ENCODE measurements around the gene TBRG4. TPM values are rescaled to one million over a fixed set of nuclear protein-coding genes. Genes with fewer than 3 reads are reported as not detected.

The TBRG4 gene
- total and polyA plus RNA-seq, 5 donors from 2014 or later = 42.6 to 54.3 (median 46.6) TPM

- peaks cover 56% of the 10 kb centered on the region for H3K36me3 Mint-ChIP-seq
- H3K9me3 Mint-ChIP-seq = no peaks in the 10 kb centered on the region
- H3K4me3 Mint-ChIP-seq = peak overlapping the region in 3 of 4 donors; percentile 5 to 75 (median 58)
- ATAC-seq (ENCODE audit: low read depth in 2 of 2) (no peak), DNase-seq (no peak)
- no peaks in the 10 kb centered on the region for H3K9me3 ChIP-seq (ENCODE audit: control insufficient read depth in 2 of 2, low read length in 2 of 2)
- H3K36me3 ChIP-seq (ENCODE audit: control insufficient read depth, insufficient read depth, low read length) = peaks cover 76% of the 10 kb centered on the region
- peak overlapping the region; percentile 1 to 79 (median 32) for H3K27ac Mint-ChIP-seq
- H3K4me3 ChIP-seq (ENCODE audit: low read depth, low read length) = peak overlapping the region; percentile 4
- peaks cover 30 to 92% (median 61%) of the 10 kb centered on the region in 4 donors for H3K4me1 Mint-ChIP-seq
- peaks cover 49% of the 10 kb centered on the region for H3K4me1 ChIP-seq (ENCODE audit: control insufficient read depth, insufficient read depth, low read length, poor library complexity, severe bottlenecking)
- H3K27ac ChIP-seq (ENCODE audit: insufficient read depth, low read length, poor library complexity, severe bottlenecking) = peak overlapping the region; percentile 41
- no peaks in the 10 kb centered on the region for H3K27me3 ChIP-seq (ENCODE audit: control insufficient read depth, insufficient read depth, low read length)
- H3K27me3 Mint-ChIP-seq = no peaks in the 10 kb centered on the region
These were observed 49.6 kb downstream of the TBRG4 start for GRCh38 chr7:45061806-45062425.

GRCh38 chr7:45061352-45061751 lies 50.1 kb downstream of the TBRG4 start:
- ATAC-seq (ENCODE audit: low read depth in 2 of 2) (no peak), DNase-seq (no peak)
- H3K27me3 Mint-ChIP-seq = no peaks in the 10 kb centered on the region
- Histone ChIP-seq H3K4me3 (ENCODE audit: low read depth, low read length) (peak overlapping the region; percentile 8), H3K27me3 (ENCODE audit: control insufficient read depth, insufficient read depth, low read length) (no peaks in the 10 kb centered on the region), H3K27ac (ENCODE audit: insufficient read depth, low read length, poor library complexity, severe bottlenecking) (peak overlapping the region; percentile 41), H3K36me3 (ENCODE audit: control insufficient read depth, insufficient read depth, low read length) (peaks cover 74% of the 10 kb centered on the region), H3K9me3 (ENCODE audit: control insufficient read depth in 2 of 2, low read length in 2 of 2) (no peaks in the 10 kb centered on the region), H3K4me1 (ENCODE audit: control insufficient read depth, insufficient read depth, low read length, poor library complexity, severe bottlenecking) (peaks cover 49% of the 10 kb centered on the region)
- no peaks in the 10 kb centered on the region for H3K9me3 Mint-ChIP-seq
- peaks cover 30 to 93% (median 63%) of the 10 kb centered on the region in 4 donors for H3K4me1 Mint-ChIP-seq
- peaks cover 57% of the 10 kb centered on the region for H3K36me3 Mint-ChIP-seq
- peak overlapping the region in 3 of 4 donors; percentile 58 to 75 (median 69) for H3K4me3 Mint-ChIP-seq
- peak overlapping the region; percentile 32 to 79 (median 51) for H3K27ac Mint-ChIP-seq

GRCh38 chr7:45060295-45060694 lies 51.2 kb downstream of the TBRG4 start:
- peak overlapping the region in 3 of 4 donors; percentile 30 to 69 (median 52) for H3K4me3 Mint-ChIP-seq
- Histone ChIP-seq H3K4me3 (ENCODE audit: low read depth, low read length) (peak overlapping the region; percentile 8), H3K27me3 (ENCODE audit: control insufficient read depth, insufficient read depth, low read length) (no peaks in the 10 kb centered on the region), H3K4me1 (ENCODE audit: control insufficient read depth, insufficient read depth, low read length, poor library complexity, severe bottlenecking) (peaks cover 49% of the 10 kb centered on the region), H3K9me3 (ENCODE audit: control insufficient read depth in 2 of 2, low read length in 2 of 2) (no peaks in the 10 kb centered on the region), H3K27ac (ENCODE audit: insufficient read depth, low read length, poor library complexity, severe bottlenecking) (peak overlapping the region; percentile 48), H3K36me3 (ENCODE audit: control insufficient read depth, insufficient read depth, low read length) (peaks cover 67% of the 10 kb centered on the region)
- H3K36me3 Mint-ChIP-seq = peaks cover 57% of the 10 kb centered on the region
- no peak for ATAC-seq (ENCODE audit: low read depth in 2 of 2)
- H3K27ac Mint-ChIP-seq = peak overlapping the region; percentile 55 to 77 (median 73)
- no peaks in the 10 kb centered on the region for H3K27me3 Mint-ChIP-seq
- H3K9me3 Mint-ChIP-seq = no peaks in the 10 kb centered on the region
- H3K4me1 Mint-ChIP-seq = peaks cover 35 to 93% (median 66%) of the 10 kb centered on the region in 4 donors
- DNase-seq = no peak

- Mint-ChIP-seq H3K36me3 (peaks cover 66% of the 10 kb centered on the region), H3K9me3 (peaks cover 0 to 1% (median 0%) of the 10 kb centered on the region in 7 donors), H3K4me1 (peaks cover 41 to 95% (median 82%) of the 10 kb centered on the region in 4 donors), H3K4me3 (peak overlapping the region in 3 of 4 donors; percentile 5 to 80 (median 55)), H3K27me3 (no peaks in the 10 kb centered on the region), H3K27ac (peak overlapping the region in 2 of 3 donors; percentile 58 to 78)
- peak overlapping the region; percentile 24 for H3K27ac ChIP-seq (ENCODE audit: insufficient read depth, low read length, poor library complexity, severe bottlenecking)
- ATAC-seq (ENCODE audit: low read depth in 2 of 2) (no peak), DNase-seq (no peak)
- H3K4me1 ChIP-seq (ENCODE audit: control insufficient read depth, insufficient read depth, low read length, poor library complexity, severe bottlenecking) = peaks cover 67% of the 10 kb centered on the region
- peaks cover 61% of the 10 kb centered on the region for H3K36me3 ChIP-seq (ENCODE audit: control insufficient read depth, insufficient read depth, low read length)
- peak overlapping the region; percentile 56 for H3K4me3 ChIP-seq (ENCODE audit: low read depth, low read length)
- H3K27me3 ChIP-seq (ENCODE audit: control insufficient read depth, insufficient read depth, low read length) = no peaks in the 10 kb centered on the region
- no peaks in the 10 kb centered on the region for H3K9me3 ChIP-seq (ENCODE audit: control insufficient read depth in 2 of 2, low read length in 2 of 2)
These were observed 53.6 kb downstream of the TBRG4 start for GRCh38 chr7:45057878-45058277.

- Mint-ChIP-seq H3K36me3 (peaks cover 57% of the 10 kb centered on the region), H3K4me3 (peak overlapping the region; percentile 13 to 60 (median 19)), H3K9me3 (peaks cover 0 to 1% (median 0%) of the 10 kb centered on the region in 7 donors), H3K4me1 (peaks cover 32 to 89% (median 74%) of the 10 kb centered on the region in 4 donors), H3K27ac (peak overlapping the region in 2 of 3 donors; percentile 7 to 74), H3K27me3 (no peaks in the 10 kb centered on the region)
- peaks cover 58% of the 10 kb centered on the region for H3K4me1 ChIP-seq (ENCODE audit: control insufficient read depth, insufficient read depth, low read length, poor library complexity, severe bottlenecking)
- DNase-seq (no peak), ATAC-seq (ENCODE audit: low read depth in 2 of 2) (no peak)
- no peak overlapping the region for H3K27ac ChIP-seq (ENCODE audit: insufficient read depth, low read length, poor library complexity, severe bottlenecking)
- H3K27me3 ChIP-seq (ENCODE audit: control insufficient read depth, insufficient read depth, low read length) = no peaks in the 10 kb centered on the region
- peaks cover 57% of the 10 kb centered on the region for H3K36me3 ChIP-seq (ENCODE audit: control insufficient read depth, insufficient read depth, low read length)
- no peaks in the 10 kb centered on the region for H3K9me3 ChIP-seq (ENCODE audit: control insufficient read depth in 2 of 2, low read length in 2 of 2)
- H3K4me3 ChIP-seq (ENCODE audit: low read depth, low read length) = no peak overlapping the region
These were observed 55.8 kb downstream of the TBRG4 start for GRCh38 chr7:45055594-45056219.

GRCh38 chr7:45055016-45055415 lies 56.5 kb downstream of the TBRG4 start:
- Histone ChIP-seq H3K9me3 (ENCODE audit: control insufficient read depth in 2 of 2, low read length in 2 of 2) (no peaks in the 10 kb centered on the region), H3K36me3 (ENCODE audit: control insufficient read depth, insufficient read depth, low read length) (peaks cover 59% of the 10 kb centered on the region), H3K4me3 (ENCODE audit: low read depth, low read length) (no peak overlapping the region), H3K27me3 (ENCODE audit: control insufficient read depth, insufficient read depth, low read length) (no peaks in the 10 kb centered on the region), H3K4me1 (ENCODE audit: control insufficient read depth, insufficient read depth, low read length, poor library complexity, severe bottlenecking) (peaks cover 56% of the 10 kb centered on the region), H3K27ac (ENCODE audit: insufficient read depth, low read length, poor library complexity, severe bottlenecking) (no peak overlapping the region)
- Mint-ChIP-seq H3K36me3 (peaks cover 58% of the 10 kb centered on the region), H3K9me3 (peaks cover 0 to 1% (median 0%) of the 10 kb centered on the region in 7 donors), H3K4me1 (peaks cover 32 to 89% (median 75%) of the 10 kb centered on the region in 4 donors), H3K4me3 (peak overlapping the region in 3 of 4 donors; percentile 15 to 84 (median 40)), H3K27me3 (no peaks in the 10 kb centered on the region), H3K27ac (peak overlapping the region in 2 of 3 donors; percentile 79 to 93)
- DNase-seq = no peak
- no peak for ATAC-seq (ENCODE audit: low read depth in 2 of 2)

- Mint-ChIP-seq H3K4me1 (peaks cover 35 to 86% (median 72%) of the 10 kb centered on the region in 4 donors), H3K4me3 (peak overlapping the region in 2 of 4 donors; percentile 15 to 40), H3K27me3 (no peaks in the 10 kb centered on the region), H3K27ac (peak overlapping the region; percentile 79 to 93 (median 83)), H3K9me3 (peaks cover 0 to 1% (median 0%) of the 10 kb centered on the region in 7 donors), H3K36me3 (peaks cover 61% of the 10 kb centered on the region)
- no peak overlapping the region for H3K4me3 ChIP-seq (ENCODE audit: low read depth, low read length)
- ATAC-seq (ENCODE audit: low read depth in 2 of 2) = no peak
- H3K36me3 ChIP-seq (ENCODE audit: control insufficient read depth, insufficient read depth, low read length) = peaks cover 64% of the 10 kb centered on the region
- peak overlapping the region; percentile 39 for H3K27ac ChIP-seq (ENCODE audit: insufficient read depth, low read length, poor library complexity, severe bottlenecking)
- H3K4me1 ChIP-seq (ENCODE audit: control insufficient read depth, insufficient read depth, low read length, poor library complexity, severe bottlenecking) = peaks cover 56% of the 10 kb centered on the region
- no peak for DNase-seq
- H3K27me3 ChIP-seq (ENCODE audit: control insufficient read depth, insufficient read depth, low read length) = no peaks in the 10 kb centered on the region
- H3K9me3 ChIP-seq (ENCODE audit: control insufficient read depth in 2 of 2, low read length in 2 of 2) = no peaks in the 10 kb centered on the region
These were observed 57.1 kb downstream of the TBRG4 start for GRCh38 chr7:45054442-45054841.

Data from CD4-positive, CD25-positive, alpha-beta regulatory T cell (primary cell).